ENCODE measurements around the gene CYTH1.
A peak's percentile ranks its signal among the peaks of the same experiment; 100 is the strongest.

CYTH1 gene

GRCh38 chr17:78652024-78652423 lies 130.0 kb downstream of the CYTH1 start:
- no peak for DNase-seq (ENCODE audit: low read depth in 2 of 2)

DNA sequence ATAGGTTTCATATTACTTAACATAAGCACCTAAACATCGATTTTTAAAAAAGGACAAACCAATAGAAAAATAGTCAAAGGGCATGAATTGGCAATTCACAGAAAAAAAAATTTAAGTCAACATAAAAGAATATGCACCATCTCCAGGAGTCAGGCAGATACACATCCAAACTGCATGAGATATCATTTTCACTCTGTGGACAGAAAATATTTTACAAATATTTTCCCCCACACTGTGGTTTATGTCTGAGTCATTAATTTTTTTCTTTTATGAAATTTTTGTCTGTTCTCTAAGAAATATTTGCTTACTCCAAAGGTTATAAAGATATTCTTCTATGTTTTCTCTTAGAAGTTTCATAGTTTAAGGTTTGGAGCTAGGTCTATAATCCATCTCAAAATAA lies 130.5 kb downstream of the CYTH1 start:
- no peak for DNase-seq (ENCODE audit: low read depth in 2 of 2)

GRCh38 chr17:78650093-78650715 lies 131.9 kb downstream of the CYTH1 start:
- DNase-seq (ENCODE audit: low read depth in 2 of 2): no peak

DNA sequence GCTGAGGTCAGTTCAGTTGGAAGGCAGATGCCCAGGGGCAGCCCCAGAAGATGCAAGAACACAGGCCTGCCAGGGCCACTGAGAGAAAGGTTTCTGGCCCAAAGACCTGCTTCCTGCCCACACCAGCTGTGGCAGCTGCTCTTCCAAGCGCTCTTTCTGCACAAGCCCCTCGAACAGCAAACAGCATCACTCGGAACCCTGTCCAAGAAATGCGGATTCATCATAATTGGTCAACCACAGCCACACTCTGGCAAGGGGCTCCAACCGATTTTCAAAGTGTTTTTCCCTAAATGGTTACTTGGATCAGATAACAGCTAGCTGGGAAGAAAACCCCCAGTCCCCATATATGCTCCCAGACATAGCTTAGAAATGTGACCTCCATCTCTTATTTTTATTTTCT lies 133.8 kb downstream of the CYTH1 start:
- no peak for DNase-seq (ENCODE audit: low read depth in 2 of 2)

- DNase-seq (ENCODE audit: low read depth in 2 of 2): no peak
Observed at GRCh38 chr17:78647032-78647431, 135.0 kb downstream of the CYTH1 start.

DNA sequence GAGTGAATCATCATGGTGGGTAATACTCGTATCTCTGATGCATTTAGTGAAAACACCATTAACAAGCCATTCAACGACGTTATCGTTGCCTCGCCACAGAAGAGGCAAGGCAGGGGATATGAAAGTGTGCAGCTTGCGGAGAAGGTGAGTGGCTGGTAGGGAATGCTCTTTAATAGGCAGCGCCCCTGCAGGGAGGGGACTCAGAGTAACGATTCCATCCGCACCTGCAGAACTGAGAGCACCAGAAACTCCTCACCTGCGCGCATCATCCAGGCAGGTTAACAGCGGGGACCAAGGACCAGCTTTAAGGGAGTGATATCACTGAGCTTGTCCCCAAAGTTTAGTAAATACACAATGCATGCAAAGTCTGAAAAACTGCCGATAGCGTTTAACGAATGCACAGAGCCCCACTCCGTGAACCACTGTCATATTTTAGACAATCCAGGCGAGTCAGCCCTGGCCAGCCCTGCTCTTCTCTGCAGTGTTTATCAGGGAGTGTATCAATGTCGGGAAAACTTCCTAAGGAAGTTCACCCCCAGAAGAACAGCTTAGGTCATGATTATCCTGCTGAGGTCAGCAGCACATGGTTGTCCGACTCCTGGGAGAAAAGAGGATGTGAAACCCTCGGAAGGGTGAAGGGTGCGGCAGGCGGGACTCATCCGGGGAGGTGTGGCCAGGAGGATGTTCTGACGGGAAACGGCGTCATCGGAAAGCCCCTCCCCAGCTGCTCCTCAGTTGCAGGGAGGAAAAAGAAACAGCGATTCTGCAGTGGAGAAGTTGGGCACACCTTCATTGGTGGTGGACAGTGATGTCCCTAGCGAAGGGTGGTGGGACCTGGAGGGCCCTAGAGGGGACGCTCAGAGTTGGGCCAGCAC lies 136.4 kb downstream of the CYTH1 start:
- DNase-seq (ENCODE audit: low read depth in 2 of 2): peak; percentile 47 to 53

GRCh38 chr17:78644931-78645351 lies 137.1 kb downstream of the CYTH1 start:
- no peak for DNase-seq (ENCODE audit: low read depth in 2 of 2)

GRCh38 chr17:78644224-78644623 lies 137.8 kb downstream of the CYTH1 start:
- no peak for DNase-seq (ENCODE audit: low read depth in 2 of 2)

- DNase-seq (ENCODE audit: low read depth in 2 of 2): no peak
Observed at GRCh38 chr17:78643326-78643725, 138.7 kb downstream of the CYTH1 start.

GRCh38 chr17:78642707-78643106 lies 139.4 kb downstream of the CYTH1 start:
- DNase-seq (ENCODE audit: low read depth in 2 of 2): no peak

GRCh38 chr17:78641666-78642065 lies 140.4 kb downstream of the CYTH1 start:
- no peak for DNase-seq (ENCODE audit: low read depth in 2 of 2)

DNA sequence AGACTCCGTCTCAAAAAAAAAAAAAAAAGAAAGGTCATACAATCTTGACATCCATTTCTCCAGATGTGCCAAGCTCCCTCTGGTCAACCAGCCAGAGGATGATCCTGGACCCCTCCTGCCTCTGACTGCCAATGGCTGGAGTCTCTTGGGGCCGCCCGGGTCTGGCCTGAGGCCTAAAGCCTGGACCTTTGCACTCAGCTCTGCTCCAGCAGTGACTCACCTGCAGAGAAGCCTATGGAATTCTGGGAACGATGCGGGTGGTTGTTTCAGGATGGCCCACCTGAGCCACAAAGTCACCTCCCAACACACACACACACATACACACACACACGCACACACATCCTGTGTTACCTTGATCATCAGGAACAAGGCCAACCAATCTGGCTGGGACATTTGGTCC lies 140.8 kb downstream of the CYTH1 start:
- DNase-seq (ENCODE audit: low read depth in 2 of 2): no peak

DNA sequence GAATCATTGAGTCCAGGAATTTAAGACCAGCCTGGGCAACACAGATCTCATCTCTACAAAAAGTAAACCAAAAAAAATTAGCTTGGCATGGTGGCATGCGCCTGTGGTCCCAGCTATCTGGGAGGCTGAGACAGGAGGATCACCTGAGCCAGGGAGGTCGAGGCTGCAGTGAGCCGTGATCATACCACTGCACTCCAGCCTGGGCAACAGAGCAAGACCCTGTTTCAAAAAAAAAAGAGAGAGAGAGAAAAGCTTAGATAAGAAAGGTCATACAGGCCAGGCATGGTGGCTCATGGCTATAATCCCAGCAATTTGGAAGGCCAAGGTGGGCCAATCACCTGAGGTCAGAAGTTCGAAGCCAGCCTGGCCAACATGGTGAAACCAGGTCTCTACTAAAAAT lies 141.4 kb downstream of the CYTH1 start:
- DNase-seq (ENCODE audit: low read depth in 2 of 2): no peak

DNA sequence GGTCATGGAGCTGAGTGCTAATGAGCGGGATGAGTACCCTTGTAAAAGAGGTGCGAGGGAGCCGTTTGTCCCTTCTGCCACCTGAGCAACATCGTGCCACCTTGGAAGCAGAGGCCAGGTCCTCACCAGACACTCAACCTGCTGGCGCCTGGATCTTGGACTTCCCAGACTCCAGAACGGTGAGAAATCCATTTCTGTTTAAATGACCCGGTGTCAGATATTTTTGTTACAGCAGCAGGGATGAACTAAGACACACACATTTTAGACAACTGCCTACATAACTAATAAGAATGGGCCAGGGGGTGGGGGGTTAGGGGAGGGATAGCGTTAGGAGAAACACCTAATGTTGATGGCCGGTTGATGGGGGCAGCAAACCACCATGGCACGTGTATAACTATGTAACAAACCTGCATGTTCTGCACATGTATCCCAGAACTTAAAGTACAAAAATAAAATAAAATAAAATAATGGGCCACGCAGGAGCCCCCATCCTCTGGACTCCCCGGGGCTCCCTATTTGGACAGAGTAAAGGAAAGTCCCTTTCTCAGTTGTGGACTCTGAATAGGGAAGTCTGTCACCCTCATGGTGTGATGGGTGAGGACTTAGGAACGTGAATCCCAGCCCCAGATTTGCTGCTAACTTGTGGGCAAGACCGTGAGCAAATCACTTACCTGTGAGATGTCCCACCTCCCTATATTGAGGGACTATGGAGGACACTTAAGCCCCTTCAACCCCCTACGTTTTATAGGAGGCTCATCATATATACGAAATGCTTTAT lies 144.2 kb downstream of the CYTH1 start:
- DNase-seq (ENCODE audit: low read depth in 2 of 2): no peak

DNA sequence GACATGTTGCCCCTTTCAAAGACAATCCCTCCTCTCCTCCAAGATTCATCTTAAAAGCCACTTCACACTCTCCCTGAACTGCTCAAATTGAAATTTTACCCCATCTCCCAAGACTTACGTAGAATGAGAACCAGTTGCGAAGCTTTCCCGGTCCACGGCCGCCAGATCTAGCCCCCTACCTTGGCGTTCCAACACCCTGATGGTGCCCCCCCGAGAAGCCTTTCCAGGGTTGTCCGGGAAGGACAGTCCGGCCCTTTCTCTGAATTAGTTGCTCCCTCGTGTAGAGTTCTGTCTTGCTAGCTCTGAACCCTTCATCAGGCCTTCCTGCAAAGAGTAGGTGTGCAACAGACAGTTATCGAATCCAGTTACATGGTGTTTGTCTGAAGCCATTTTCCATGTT lies 144.9 kb downstream of the CYTH1 start:
- no peak for DNase-seq (ENCODE audit: low read depth in 2 of 2)

DNA sequence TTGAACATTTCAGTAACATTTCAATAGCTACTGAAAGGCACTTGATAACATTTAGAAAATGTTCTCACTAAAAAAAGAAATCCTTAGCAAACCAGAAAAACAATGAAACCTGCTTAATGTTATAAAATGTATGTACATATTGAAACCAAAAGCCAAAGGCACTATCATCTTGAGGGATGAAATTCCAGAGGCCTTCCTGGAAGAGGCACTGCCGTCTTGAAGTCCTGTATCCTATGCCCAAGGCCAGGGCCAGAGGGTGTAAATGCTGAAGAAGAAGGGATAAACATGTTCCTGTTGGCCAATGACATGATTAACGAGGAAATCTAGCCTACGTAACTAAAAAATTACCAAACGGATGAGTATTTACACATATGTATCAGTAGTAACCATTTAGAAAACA lies 147.9 kb downstream of the CYTH1 start:
- no peak for DNase-seq (ENCODE audit: low read depth in 2 of 2)

DNA sequence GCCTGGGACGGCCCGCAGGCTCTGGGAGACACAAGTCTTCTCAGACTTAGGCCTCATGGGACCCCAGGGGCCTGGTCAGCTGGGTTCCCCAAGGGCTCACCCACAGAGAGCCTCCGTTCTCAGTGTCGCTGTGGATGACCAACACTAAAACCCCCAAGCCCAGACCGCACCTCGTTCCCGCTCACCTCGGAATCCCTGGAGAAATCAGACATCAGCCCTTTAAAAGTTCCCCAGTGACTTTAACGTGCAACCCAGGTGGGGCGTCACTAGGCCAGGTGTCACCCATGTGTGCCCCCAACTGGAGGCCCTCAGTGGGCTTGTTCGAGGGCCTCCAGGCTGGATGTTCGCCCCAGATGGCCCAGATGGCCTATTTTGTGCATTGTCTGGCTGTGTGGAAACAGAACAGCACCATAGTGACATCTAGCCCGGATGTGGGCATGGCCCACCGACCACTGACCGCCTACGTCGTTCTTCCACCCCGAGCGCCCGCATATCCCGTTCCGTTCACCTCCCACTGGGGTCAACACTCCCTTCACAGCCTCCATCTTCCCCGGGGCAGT lies 152.6 kb downstream of the CYTH1 start:
- no peak for DNase-seq (ENCODE audit: low read depth in 2 of 2)

DNA sequence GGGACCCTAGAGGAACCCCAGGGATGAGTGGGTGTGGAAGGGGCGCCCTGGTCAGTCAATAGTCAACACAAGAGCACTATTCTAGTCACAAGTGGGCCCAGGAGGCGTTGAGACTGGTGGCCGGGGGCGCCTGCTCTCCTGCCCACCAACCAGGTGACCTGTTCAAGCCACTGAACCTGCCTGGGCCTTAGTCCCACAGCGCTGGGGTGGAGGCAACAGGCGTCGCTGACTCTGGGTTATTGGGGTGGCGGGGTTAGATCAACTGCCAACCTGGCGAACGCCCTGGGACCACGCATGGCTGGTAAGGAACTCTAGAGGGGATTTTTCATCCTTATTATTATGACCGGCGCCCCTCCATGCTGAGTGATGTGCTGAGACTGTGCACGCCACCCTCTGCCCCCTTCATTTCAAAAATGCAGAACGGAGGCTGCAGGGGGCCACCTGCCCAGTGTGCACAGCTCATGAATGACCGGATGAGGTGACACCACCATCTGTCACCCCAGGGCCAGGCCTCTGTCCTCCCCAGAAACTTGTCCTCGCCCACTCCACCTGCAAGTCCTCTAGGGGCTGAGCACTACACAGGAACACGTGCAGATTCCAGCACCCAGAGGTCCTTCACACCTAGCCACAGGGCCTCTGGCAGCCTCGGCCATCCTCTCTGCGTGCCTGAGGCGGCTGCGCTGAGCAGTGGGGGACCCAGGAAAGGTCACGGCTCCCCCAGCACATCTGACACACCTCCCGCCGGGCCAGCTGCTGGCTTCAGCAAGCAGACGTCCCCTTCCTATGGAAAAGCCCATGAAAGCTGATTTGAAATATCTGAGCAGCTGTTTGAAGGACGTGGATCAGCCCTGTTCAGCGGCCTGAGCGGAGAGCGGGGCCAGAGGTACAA lies 153.3 kb downstream of the CYTH1 start:
- DNase-seq (ENCODE audit: low read depth in 2 of 2): no peak

GRCh38 chr17:78624324-78625151 lies 157.5 kb downstream of the CYTH1 start:
- no peak for DNase-seq (ENCODE audit: low read depth in 2 of 2)

Measured in stimulated activated CD4-positive, alpha-beta T cell treated with anti-CD3 and anti-CD28 coated beads, Interleukin-4, amount 100 ng/mL, for 48 hours (primary cell).